Osteocyte (in vitro differentiated cells): Measurements from ENCODE around the gene FHOD3. TPM values are rescaled to one million over a fixed set of nuclear protein-coding genes. Genes with fewer than 3 reads are reported as not detected.

Source experiments
- DNase-seq: peaks from one replicate; pipeline ENCODE4 v3.0.0; 2021; ENCODE audit warnings: mixed read lengths; ENCODE audit not compliant: unreplicated experiment; ENCODE audit errors: extremely low spot score
- H3K27ac Mint-ChIP-seq: one replicate; pipeline ENCODE4 v1.8.0; 2021; ENCODE audit warnings: mild to moderate bottlenecking, mixed read lengths; ENCODE audit not compliant: unreplicated experiment
- H3K27me3 Mint-ChIP-seq: one replicate; pipeline ENCODE4 v1.8.0; 2021; ENCODE audit warnings: mixed read lengths; ENCODE audit not compliant: unreplicated experiment
- H3K36me3 Mint-ChIP-seq: one replicate; pipeline ENCODE4 v1.8.0; 2021; ENCODE audit warnings: mixed read lengths; ENCODE audit not compliant: unreplicated experiment
- H3K4me1 Mint-ChIP-seq: one replicate; pipeline ENCODE4 v1.8.0; 2021; ENCODE audit warnings: mixed read lengths; ENCODE audit not compliant: unreplicated experiment
- H3K4me3 Mint-ChIP-seq: one replicate; pipeline ENCODE4 v1.8.0; 2021; ENCODE audit warnings: mild to moderate bottlenecking, moderate library complexity, mixed read lengths; ENCODE audit not compliant: unreplicated experiment
- H3K9me3 Mint-ChIP-seq: one replicate; pipeline ENCODE4 v1.8.0; 2021; ENCODE audit warnings: mixed read lengths; ENCODE audit not compliant: unreplicated experiment
- CTCF ChIP-seq: fragments of 200-600 bp; sonication (generic); IDR thresholded peaks from 2 replicates; pipeline ENCODE4 v1.5.0; 2021; ENCODE audit warnings: antibody characterized with exemption, mild to moderate bottlenecking, moderate library complexity
- total RNA-seq: library from RNA; stranded (reverse); gene quantifications from 2 replicates; pipeline ENCODE4 v1.2.1, GENCODE V29; 2021

Gene FHOD3
- total RNA-seq, 1 donor from 2014 or later, result 1.2 TPM

- no peak for TF ChIP-seq CTCF
- DNase-seq, result no peak
- no peak overlapping the region for H3K4me3 Mint-ChIP-seq
- H3K36me3 Mint-ChIP-seq, result no peaks in the 10 kb centered on the region
- H3K27me3 Mint-ChIP-seq, result peaks cover 7% of the 10 kb centered on the region
- H3K27ac Mint-ChIP-seq, result no peak overlapping the region
- H3K4me1 Mint-ChIP-seq, result no peaks in the 10 kb centered on the region
- no peaks in the 10 kb centered on the region for H3K9me3 Mint-ChIP-seq
Observed at GRCh38 chr18:36531636-36532035, 234.1 kb downstream of the FHOD3 start.

- H3K4me3 Mint-ChIP-seq, result no peak overlapping the region
- H3K27ac Mint-ChIP-seq, result no peak overlapping the region
- TF ChIP-seq CTCF, result no peak
- no peaks in the 10 kb centered on the region for H3K36me3 Mint-ChIP-seq
- DNase-seq, result no peak
- no peaks in the 10 kb centered on the region for H3K4me1 Mint-ChIP-seq
- H3K9me3 Mint-ChIP-seq, result no peaks in the 10 kb centered on the region
- peaks cover 7% of the 10 kb centered on the region for H3K27me3 Mint-ChIP-seq
Observed at GRCh38 chr18:36532394-36532793, 234.9 kb downstream of the FHOD3 start.

- TF ChIP-seq CTCF, result no peak
- Mint-ChIP-seq H3K4me3 (no peak overlapping the region), H3K9me3 (no peaks in the 10 kb centered on the region), H3K27me3 (peaks cover 7% of the 10 kb centered on the region), H3K27ac (no peak overlapping the region), H3K36me3 (no peaks in the 10 kb centered on the region), H3K4me1 (no peaks in the 10 kb centered on the region)
- DNase-seq, result no peak
Observed at GRCh38 chr18:36532815-36533214, 235.3 kb downstream of the FHOD3 start.

GRCh38 chr18:36533446-36534153, 236.1 kb downstream of the FHOD3 start:
- H3K27me3 Mint-ChIP-seq, result peaks cover 7% of the 10 kb centered on the region
- TF ChIP-seq CTCF, result no peak
- DNase-seq, result no peak
- no peak overlapping the region for H3K4me3 Mint-ChIP-seq
- H3K4me1 Mint-ChIP-seq, result no peaks in the 10 kb centered on the region
- no peaks in the 10 kb centered on the region for H3K36me3 Mint-ChIP-seq
- no peaks in the 10 kb centered on the region for H3K9me3 Mint-ChIP-seq
- H3K27ac Mint-ChIP-seq, result no peak overlapping the region

GRCh38 chr18:36534154-36534688, 236.7 kb downstream of the FHOD3 start:
- no peaks in the 10 kb centered on the region for H3K4me1 Mint-ChIP-seq
- H3K4me3 Mint-ChIP-seq, result no peak overlapping the region
- TF ChIP-seq CTCF, result no peak
- H3K27me3 Mint-ChIP-seq, result peaks cover 7% of the 10 kb centered on the region
- DNase-seq, result no peak
- H3K9me3 Mint-ChIP-seq, result no peaks in the 10 kb centered on the region
- H3K36me3 Mint-ChIP-seq, result no peaks in the 10 kb centered on the region
- no peak overlapping the region for H3K27ac Mint-ChIP-seq
